Neural cell (in vitro differentiated cells): ENCODE data around the gene RAD51B.

Experiments
- CTCF ChIP-seq: fragments of 450-650 bp; IDR thresholded peaks from 2 replicates; pipeline ENCODE4 v1.5.1; 2014; ENCODE audit warnings: antibody characterized with exemption, mild to moderate bottlenecking, moderate library complexity; ENCODE audit not compliant: poor library complexity, severe bottlenecking
- EP300 ChIP-seq: fragments of 450-650 bp; conservative IDR thresholded peaks from 2 replicates; pipeline ENCODE4 v1.6.1; 2014; ENCODE audit warnings: antibody characterized with exemption, mild to moderate bottlenecking, moderate library complexity; ENCODE audit not compliant: poor library complexity, severe bottlenecking
- TF ChIP-seq, protein P1 (sequence below): IDR thresholded peaks from 2 replicates; pipeline ENCODE4 v1.6.1; 2012; ENCODE audit warnings: borderline replicate concordance

DNA sequence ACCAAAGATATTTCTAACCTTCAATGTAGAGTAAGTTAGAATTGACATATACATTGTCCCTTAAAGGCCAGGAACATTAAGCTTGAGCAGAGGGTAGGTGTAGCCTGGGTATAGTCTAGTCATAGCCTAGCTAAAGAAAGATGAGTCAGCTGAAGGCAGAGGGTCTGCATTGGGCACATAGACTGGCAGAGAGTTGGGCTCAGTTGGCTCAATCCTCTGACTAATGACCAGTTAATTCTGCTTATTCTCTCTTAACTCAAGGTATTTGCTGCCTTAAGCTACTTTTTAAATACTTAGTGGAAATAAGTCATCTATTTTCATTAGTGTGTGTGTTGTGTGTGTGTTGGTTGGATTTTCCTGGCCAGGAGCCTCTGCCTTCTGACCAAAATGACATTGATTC lies 467.1 kb downstream of the RAD51B start:
- TF ChIP-seq CTCF (no peak), EP300 (no peak)
- TF ChIP-seq, protein P1, sequence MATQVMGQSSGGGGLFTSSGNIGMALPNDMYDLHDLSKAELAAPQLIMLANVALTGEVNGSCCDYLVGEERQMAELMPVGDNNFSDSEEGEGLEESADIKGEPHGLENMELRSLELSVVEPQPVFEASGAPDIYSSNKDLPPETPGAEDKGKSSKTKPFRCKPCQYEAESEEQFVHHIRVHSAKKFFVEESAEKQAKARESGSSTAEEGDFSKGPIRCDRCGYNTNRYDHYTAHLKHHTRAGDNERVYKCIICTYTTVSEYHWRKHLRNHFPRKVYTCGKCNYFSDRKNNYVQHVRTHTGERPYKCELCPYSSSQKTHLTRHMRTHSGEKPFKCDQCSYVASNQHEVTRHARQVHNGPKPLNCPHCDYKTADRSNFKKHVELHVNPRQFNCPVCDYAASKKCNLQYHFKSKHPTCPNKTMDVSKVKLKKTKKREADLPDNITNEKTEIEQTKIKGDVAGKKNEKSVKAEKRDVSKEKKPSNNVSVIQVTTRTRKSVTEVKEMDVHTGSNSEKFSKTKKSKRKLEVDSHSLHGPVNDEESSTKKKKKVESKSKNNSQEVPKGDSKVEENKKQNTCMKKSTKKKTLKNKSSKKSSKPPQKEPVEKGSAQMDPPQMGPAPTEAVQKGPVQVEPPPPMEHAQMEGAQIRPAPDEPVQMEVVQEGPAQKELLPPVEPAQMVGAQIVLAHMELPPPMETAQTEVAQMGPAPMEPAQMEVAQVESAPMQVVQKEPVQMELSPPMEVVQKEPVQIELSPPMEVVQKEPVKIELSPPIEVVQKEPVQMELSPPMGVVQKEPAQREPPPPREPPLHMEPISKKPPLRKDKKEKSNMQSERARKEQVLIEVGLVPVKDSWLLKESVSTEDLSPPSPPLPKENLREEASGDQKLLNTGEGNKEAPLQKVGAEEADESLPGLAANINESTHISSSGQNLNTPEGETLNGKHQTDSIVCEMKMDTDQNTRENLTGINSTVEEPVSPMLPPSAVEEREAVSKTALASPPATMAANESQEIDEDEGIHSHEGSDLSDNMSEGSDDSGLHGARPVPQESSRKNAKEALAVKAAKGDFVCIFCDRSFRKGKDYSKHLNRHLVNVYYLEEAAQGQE, result no peak
